Left lung (tissue), 10 donors: Measurements from ENCODE around the gene CD34. TPM values are rescaled to one million over a fixed set of nuclear protein-coding genes. Genes with fewer than 3 reads are reported as not detected.
"Not testable (repeated sequence)": the region's sequence is repeated elsewhere in the genome, so short reads cannot be mapped to it uniquely, and the experiment has no call there.

Experiments
- ATAC-seq: fragments of 200-7000 bp; cut with Tn5 transposase; one replicate; pipeline ENCODE4 v1.9.1; 2020; ENCODE audit warnings: moderate library complexity
- DNase-seq, 4 donors: peaks; one replicate each; pipeline ENCODE4 v3.0.0-alpha.2; 2013 to 2020
- H3K27ac ChIP-seq, 2 donors: fragments of 200-600 bp; sonication (generic) in 1 of 2; one replicate each; pipeline versions ENCODE4 v1.5.0 to v1.8.0; 2020 to 2021
- H3K27me3 ChIP-seq, 2 donors: fragments of 200-600 bp; sonication (generic) in 1 of 2; one replicate each; pipeline versions ENCODE4 v1.5.0 to v1.8.0; 2020 to 2021
- H3K36me3 ChIP-seq, 2 donors: fragments of 200-600 bp; sonication (generic) in 1 of 2; one replicate each; pipeline versions ENCODE4 v1.5.0 to v1.8.0; 2020 to 2021
- H3K4me1 ChIP-seq, 2 donors: fragments of 200-600 bp; one replicate each; pipeline ENCODE4 v1.8.0; 2021
- H3K4me3 ChIP-seq, 2 donors: fragments of 200-600 bp; sonication (generic) in 1 of 2; one replicate each; pipeline versions ENCODE4 v1.5.0 to v1.8.0; 2020 to 2021; ENCODE audit warnings: mild to moderate bottlenecking in 1 of 2
- H3K9me3 ChIP-seq, 2 donors: fragments of 200-600 bp; sonication (generic) in 1 of 2; one replicate each; pipeline versions ENCODE4 v1.5.0 to v1.8.0; 2020 to 2021
- CTCF ChIP-seq, 2 donors: fragments of 200-600 bp; sonication (generic) in 1 of 2; IDR thresholded peaks; one replicate each; pipeline versions ENCODE4 v1.5.0 to v1.8.0; 2021; ENCODE audit warnings: antibody characterized with exemption in 2 of 2
- intact Hi-C, 2 donors: fragments of 100-400 bp; cut with DNase I; formaldehyde crosslinking; loops; one replicate each; pipeline versions ENCODE4 v1.11.2 to v1.14.2; 2022
- polyA plus RNA-seq, 6 donors: library from polyadenylated mRNA; unstranded; fragments of 120-200 nt; gene quantifications; one replicate each; pipeline ENCODE4 v1.2.1, GENCODE V29; 2013; ENCODE audit not compliant: insufficient read length in 6 of 6
- total RNA-seq, 2 donors: library from RNA; stranded (reverse); fragmentation: NEBNext Ultra II Directional; extraction: Animal tissue kit (Norgen Biotek cat#: 25700); gene quantifications; one replicate each; pipeline ENCODE4 v1.2.1, GENCODE V29; 2021
- donor health status: DM: no; HTN: yes; CAD: no.
- donor health status: DM: no; HTN: no; CAD: no.

Gene CD34
- total and polyA plus RNA-seq, 8 donors = 40.8 to 160 (median 137) TPM

GRCh38 chr1:207937204-207937603 lies 26.3 kb upstream of the CD34 start:
- no peaks in the 10 kb centered on the region for H3K36me3 ChIP-seq
- no peak overlapping the region for H3K4me3 ChIP-seq
- DNase-seq = no peak
- no peak for ATAC-seq
- intact Hi-C loops = no loop called here
- no peaks in the 10 kb centered on the region for H3K4me1 ChIP-seq
- peaks cover 0 to 4% of the 10 kb centered on the region in 2 donors for H3K9me3 ChIP-seq
- no peak for TF ChIP-seq CTCF (IDR thresholded peaks at IDR 0.05)
- no peak overlapping the region for H3K27ac ChIP-seq
- no peaks in the 10 kb centered on the region for H3K27me3 ChIP-seq

GRCh38 chr1:207935166-207935583 lies 24.2 kb upstream of the CD34 start:
- H3K4me3 ChIP-seq = no peak overlapping the region
- H3K9me3 ChIP-seq = peaks cover 0 to 7% of the 10 kb centered on the region in 2 donors
- H3K36me3 ChIP-seq = no peaks in the 10 kb centered on the region
- intact Hi-C loops = no loop called here
- no peak for DNase-seq
- no peaks in the 10 kb centered on the region for H3K4me1 ChIP-seq
- ATAC-seq = no peak
- TF ChIP-seq CTCF (IDR thresholded peaks at IDR 0.05) = no peak
- no peaks in the 10 kb centered on the region for H3K27me3 ChIP-seq
- H3K27ac ChIP-seq = no peak overlapping the region

GRCh38 chr1:207933205-207933800 lies 22.4 kb upstream of the CD34 start:
- ATAC-seq = no peak
- no peak overlapping the region for H3K27ac ChIP-seq
- H3K4me1 ChIP-seq = no peaks in the 10 kb centered on the region
- TF ChIP-seq CTCF (IDR thresholded peaks at IDR 0.05) = no peak
- no peaks in the 10 kb centered on the region for H3K27me3 ChIP-seq
- intact Hi-C loops = no loop called here
- no peaks in the 10 kb centered on the region for H3K36me3 ChIP-seq
- no peak for DNase-seq
- H3K4me3 ChIP-seq = no peak overlapping the region
- peaks cover 0 to 7% of the 10 kb centered on the region in 2 donors for H3K9me3 ChIP-seq

GRCh38 chr1:207926984-207927383 lies 16.1 kb upstream of the CD34 start:
- intact Hi-C loops = no loop called here
- no peak for ATAC-seq
- no peak for TF ChIP-seq CTCF (IDR thresholded peaks at IDR 0.05)
- Histone ChIP-seq H3K27ac (no peak overlapping the region), H3K27me3 (no peaks in the 10 kb centered on the region), H3K36me3 (no peaks in the 10 kb centered on the region), H3K4me1 (peaks cover 8 to 27% of the 10 kb centered on the region in 2 donors), H3K9me3 (peaks cover 0 to 3% of the 10 kb centered on the region in 2 donors), H3K4me3 (no peak overlapping the region)
- DNase-seq = no peak

- H3K27ac ChIP-seq, DNase-seq, H3K4me3 ChIP-seq, H3K9me3 ChIP-seq, H3K36me3 ChIP-seq, ATAC-seq, H3K27me3 ChIP-seq, intact Hi-C loops: not testable (repeated sequence)
- peaks cover 8 to 27% of the 10 kb centered on the region in 2 donors for H3K4me1 ChIP-seq
Observed at GRCh38 chr1:207925969-207926368, 15.0 kb upstream of the CD34 start.

GRCh38 chr1:207925210-207925609 lies 14.3 kb upstream of the CD34 start:
- no peak for TF ChIP-seq CTCF (IDR thresholded peaks at IDR 0.05)
- peak in 2 of 4 donors; percentile 79 to 87 for DNase-seq
- peaks cover 8 to 27% of the 10 kb centered on the region in 2 donors for H3K4me1 ChIP-seq
- no peaks in the 10 kb centered on the region for H3K27me3 ChIP-seq
- peak; percentile 26 for ATAC-seq
- intact Hi-C loops = no loop called here
- no peaks in the 10 kb centered on the region for H3K36me3 ChIP-seq
- peak overlapping the region; percentile 16 to 59 for H3K27ac ChIP-seq
- H3K9me3 ChIP-seq = no peaks in the 10 kb centered on the region
- H3K4me3 ChIP-seq = no peak overlapping the region
